Transverse colon (tissue), 4 donors: ENCODE measurements around the gene AHI1. TPM values are rescaled to one million over a fixed set of nuclear protein-coding genes. Genes with fewer than 3 reads are reported as not detected.

Source experiments
- DNase-seq: peaks from one replicate; pipeline ENCODE4 v3.0.0-alpha.2; 2019
- H3K27ac ChIP-seq, 4 donors: fragments of 200-600 bp; sonication (generic); 2 replicates each; pipeline ENCODE4 v1.5.1; 2016 to 2018; ENCODE audit warnings: inconsistent platforms in 4 of 4
- H3K27me3 ChIP-seq: fragments of 200-600 bp; sonication (generic); 2 replicates; pipeline ENCODE4 v1.5.1; 2017; ENCODE audit warnings: inconsistent platforms
- H3K36me3 ChIP-seq, 4 donors: fragments of 200-600 bp; sonication (generic); 2 replicates each; pipeline ENCODE4 v1.5.1; 2017 to 2019; ENCODE audit warnings: inconsistent platforms in 4 of 4
- H3K4me1 ChIP-seq, 4 donors: fragments of 200-600 bp; sonication (generic); 2 replicates each; pipeline ENCODE4 v1.5.1; 2017 to 2020; ENCODE audit warnings: inconsistent platforms in 4 of 4
- H3K4me3 ChIP-seq, 4 donors: fragments of 200-600 bp; sonication (generic); 1 replicate in 1 of 4; 2 replicates in 3 of 4; pipeline versions ENCODE4 v1.5.1 to v1.6.1; 2017 to 2019; ENCODE audit warnings: inconsistent platforms in 4 of 4
- H3K9me3 ChIP-seq, 2 donors: fragments of 200-600 bp; sonication (generic); 2 replicates each; pipeline ENCODE4 v1.5.1; 2017 to 2019; ENCODE audit warnings: inconsistent platforms in 2 of 2
- EP300 ChIP-seq: sonication (generic); formaldehyde crosslinking; IDR thresholded peaks from one replicate; pipeline ENCODE4 v1.6.1; 2017; ENCODE audit warnings: antibody characterized with exemption, low read depth
- POLR2A ChIP-seq: fragments of 450-650 bp; IDR thresholded peaks from one replicate; pipeline ENCODE4 v1.6.1; 2016; ENCODE audit warnings: antibody characterized with exemption, mild to moderate bottlenecking, moderate library complexity
- POLR2AphosphoS5 ChIP-seq, 3 donors: sonication (generic); formaldehyde crosslinking; IDR thresholded peaks; one replicate each; pipeline ENCODE4 v1.6.1; 2016; ENCODE audit warnings: antibody characterized with exemption in 3 of 3
- WGBS, 2 donors: methylation state at CpG; one replicate each; pipeline ENCODE4 v1.1.5; 2018; ENCODE audit warnings: low coverage in 1 of 2; 5-methylcytosine and 5-hydroxymethylcytosine counted together
- in situ Hi-C, 4 donors: fragments of 200-750 bp; cut with MboI; loops; one replicate each; pipeline versions ENCODE4 v1.15.0 to v1.15.1; 2017; ENCODE audit warnings: low sequenced_read_pairs in 3 of 4, low pct_ligation_motif_present in 1 of 4, low pct_unique_long_range_greater_than_20kb in 1 of 4
- intact Hi-C: fragments of 100-400 bp; cut with DNase I; formaldehyde crosslinking; loops from one replicate; pipeline ENCODE4 v1.15.1; 2023; ENCODE audit warnings: low total_unique reads
- total RNA-seq, 4 donors: library from RNA; depleted of rRNA; stranded (reverse); fragments of >200 nt; gene quantifications; one replicate each; pipeline ENCODE4 v1.1.0, GENCODE V29; 2016
- TF ChIP-seq, protein P1 (sequence below), 5 experiments: fragments of 200-600 bp in 3 of 5; fragments of 450-650 bp in 2 of 5; sonication (generic) in 3 of 5; IDR thresholded peaks; 1 replicate in 2 of 5; 2 replicates in 3 of 5; pipeline ENCODE4 v1.5.1; 2016 to 2017; ENCODE audit warnings: antibody characterized with exemption in 5 of 5, inconsistent platforms in 3 of 5, mild to moderate bottlenecking in 2 of 5, moderate library complexity in 1 of 5

Gene AHI1
- total RNA-seq, 4 donors from 2014 or later: 16.2 to 119 (median 34.2) TPM

DNA sequence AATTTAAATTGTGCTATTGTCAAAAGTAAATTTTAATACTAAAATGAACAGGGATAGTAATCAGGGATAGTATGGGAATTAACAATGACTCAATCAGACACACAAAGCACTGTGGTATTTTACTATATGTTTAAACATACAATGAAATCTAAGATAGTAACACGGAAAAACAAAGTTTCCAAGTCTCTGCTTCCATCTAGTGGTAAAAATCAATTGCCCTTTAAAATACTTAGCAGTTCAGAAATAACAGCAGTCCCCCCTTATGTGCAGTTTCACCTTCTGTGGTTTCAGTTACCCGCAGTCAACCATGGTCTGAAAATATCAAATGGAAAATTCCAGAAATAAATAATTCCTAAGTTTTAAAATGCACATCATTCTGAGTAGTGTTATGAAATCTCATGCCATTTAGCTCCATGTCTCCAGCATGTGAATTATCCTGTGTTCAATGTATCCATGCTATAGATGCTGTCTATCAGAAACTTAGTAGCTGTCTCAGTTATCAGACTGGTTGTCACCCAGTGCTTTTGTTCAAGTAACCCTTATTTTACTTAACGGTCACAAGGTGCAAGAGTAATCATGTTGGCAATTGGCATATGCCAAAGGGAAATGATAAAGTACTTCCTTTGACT is 58.5 kb downstream of the AHI1 start:
- no peaks in the 10 kb centered on the region for H3K27me3 ChIP-seq
- intact Hi-C loops: no loop called here
- in situ Hi-C loops: loop anchor here in 2 of 4 donors (25.0 kb wide), 1 partner anchor 302 kb away; no protein-coding TSS in a partner anchor
- H3K4me3 ChIP-seq: no peak overlapping the region
- peaks cover 0 to 6% (median 0%) of the 10 kb centered on the region in 4 donors for H3K4me1 ChIP-seq
- TF ChIP-seq, protein P1, sequence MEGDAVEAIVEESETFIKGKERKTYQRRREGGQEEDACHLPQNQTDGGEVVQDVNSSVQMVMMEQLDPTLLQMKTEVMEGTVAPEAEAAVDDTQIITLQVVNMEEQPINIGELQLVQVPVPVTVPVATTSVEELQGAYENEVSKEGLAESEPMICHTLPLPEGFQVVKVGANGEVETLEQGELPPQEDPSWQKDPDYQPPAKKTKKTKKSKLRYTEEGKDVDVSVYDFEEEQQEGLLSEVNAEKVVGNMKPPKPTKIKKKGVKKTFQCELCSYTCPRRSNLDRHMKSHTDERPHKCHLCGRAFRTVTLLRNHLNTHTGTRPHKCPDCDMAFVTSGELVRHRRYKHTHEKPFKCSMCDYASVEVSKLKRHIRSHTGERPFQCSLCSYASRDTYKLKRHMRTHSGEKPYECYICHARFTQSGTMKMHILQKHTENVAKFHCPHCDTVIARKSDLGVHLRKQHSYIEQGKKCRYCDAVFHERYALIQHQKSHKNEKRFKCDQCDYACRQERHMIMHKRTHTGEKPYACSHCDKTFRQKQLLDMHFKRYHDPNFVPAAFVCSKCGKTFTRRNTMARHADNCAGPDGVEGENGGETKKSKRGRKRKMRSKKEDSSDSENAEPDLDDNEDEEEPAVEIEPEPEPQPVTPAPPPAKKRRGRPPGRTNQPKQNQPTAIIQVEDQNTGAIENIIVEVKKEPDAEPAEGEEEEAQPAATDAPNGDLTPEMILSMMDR (IDR thresholded peaks at IDR 0.05): peak in 4 of 5 experiments; percentile 33 to 47 (median 44)
- no peak for TF ChIP-seq POLR2AphosphoS5 (IDR thresholded peaks at IDR 0.05)
- no peak for TF ChIP-seq POLR2A
- DNase-seq: no peak
- no peaks in the 10 kb centered on the region for H3K9me3 ChIP-seq
- 47 to 50% methylated on average over 3 of the region's 3 CpGs for WGBS, 2 donors
- peaks cover 0 to 10% (median 3%) of the 10 kb centered on the region in 4 donors for H3K36me3 ChIP-seq
- H3K27ac ChIP-seq: no peak overlapping the region

DNA sequence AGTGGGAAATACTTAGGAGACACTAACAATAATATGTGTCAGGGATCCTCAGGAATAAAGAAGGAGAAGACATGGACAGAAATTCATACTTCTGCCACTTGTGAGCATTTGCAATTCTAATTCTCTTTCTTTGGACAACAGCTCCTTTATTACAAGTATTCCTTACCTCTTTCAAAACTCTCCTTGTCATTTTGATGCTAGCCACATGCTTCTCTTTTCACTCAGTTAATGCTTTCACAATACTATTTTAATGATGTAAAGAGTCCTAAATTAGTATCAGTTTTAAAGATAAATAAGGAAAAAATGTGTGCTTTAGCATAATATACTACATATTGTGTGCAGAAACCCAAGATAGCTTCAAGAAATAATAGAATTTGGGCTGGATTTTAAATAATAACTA is 62.5 kb downstream of the AHI1 start:
- Histone ChIP-seq H3K27me3 (no peaks in the 10 kb centered on the region), H3K4me1 (peaks cover 0 to 6% (median 0%) of the 10 kb centered on the region in 4 donors), H3K27ac (no peak overlapping the region), H3K4me3 (no peak overlapping the region), H3K9me3 (no peaks in the 10 kb centered on the region), H3K36me3 (peaks cover 0 to 10% (median 4%) of the 10 kb centered on the region in 4 donors)
- DNase-seq: no peak
- TF ChIP-seq EP300: no peak
- TF ChIP-seq, protein P1 (IDR thresholded peaks at IDR 0.05): no peak
- no peak for TF ChIP-seq POLR2A
- no peak for TF ChIP-seq POLR2AphosphoS5 (IDR thresholded peaks at IDR 0.05)
- in situ Hi-C loops (loop anchor here in 2 of 4 donors (25.0 kb wide), 1 partner anchor 298 kb away; no protein-coding TSS in a partner anchor), intact Hi-C loops (no loop called here)

DNA sequence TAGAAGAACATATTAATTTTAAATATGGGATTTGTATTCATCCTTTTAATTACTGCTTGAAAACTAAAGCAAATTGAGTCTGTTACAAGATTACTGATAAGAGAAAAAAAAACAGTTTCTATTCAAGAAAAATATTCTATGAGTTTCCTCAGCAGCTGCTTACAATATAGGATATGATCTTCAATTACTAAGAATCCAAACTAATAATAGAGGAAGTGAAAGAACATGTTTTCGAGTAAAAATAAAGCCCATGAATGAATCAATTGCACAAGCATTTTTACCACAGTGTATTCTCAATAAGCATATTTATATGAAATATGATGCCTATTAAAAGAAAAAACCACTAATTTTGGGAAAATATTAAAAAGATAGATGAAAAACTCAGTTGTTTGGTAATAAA is 63.4 kb downstream of the AHI1 start:
- no peak for DNase-seq
- Histone ChIP-seq H3K9me3 (no peaks in the 10 kb centered on the region), H3K4me1 (peaks cover 0 to 5% (median 0%) of the 10 kb centered on the region in 4 donors), H3K27me3 (no peaks in the 10 kb centered on the region), H3K27ac (no peak overlapping the region), H3K36me3 (peaks cover 0 to 10% (median 4%) of the 10 kb centered on the region in 4 donors), H3K4me3 (no peak overlapping the region)
- 70 to 77% methylated on average over 1 of the region's 1 CpG for WGBS, 2 donors
- in situ Hi-C loops (loop anchor here in 2 of 4 donors (25.0 kb wide), 1 partner anchor 297 kb away; no protein-coding TSS in a partner anchor), intact Hi-C loops (no loop called here)
- TF ChIP-seq POLR2A: no peak
- TF ChIP-seq, protein P1 (IDR thresholded peaks at IDR 0.05): no peak
- TF ChIP-seq POLR2AphosphoS5 (IDR thresholded peaks at IDR 0.05): no peak
- no peak for TF ChIP-seq EP300

DNA sequence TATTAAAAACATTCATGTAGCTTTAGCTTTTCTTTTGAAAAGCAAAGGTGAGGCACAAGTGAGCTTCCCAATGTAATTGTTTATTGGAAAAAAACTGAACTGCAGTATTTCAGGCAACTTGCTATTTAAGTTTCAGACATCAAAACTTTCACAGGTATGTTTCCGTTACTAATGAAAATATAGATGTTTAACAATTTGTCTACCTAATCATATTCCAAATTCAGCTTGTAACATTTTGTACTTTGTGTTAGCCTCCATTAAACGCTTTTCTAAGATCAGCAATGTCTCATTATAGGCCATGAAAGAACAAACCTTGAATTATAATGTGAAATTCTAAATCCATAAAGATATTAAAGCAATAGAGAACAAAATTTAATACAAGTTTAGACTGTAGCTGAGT is 69.5 kb downstream of the AHI1 start:
- no peaks in the 10 kb centered on the region for H3K9me3 ChIP-seq
- intact Hi-C loops: no loop called here
- no peak for DNase-seq
- WGBS, 2 donors: 95 to 100% methylated on average over 2 of the region's 2 CpGs
- in situ Hi-C loops: loop anchor here in 3 of 4 donors (10.0 to 25.0 kb wide), 2 partner anchors 283 to 291 kb away; no protein-coding TSS in a partner anchor
- H3K4me3 ChIP-seq: no peak overlapping the region
- no peak for TF ChIP-seq EP300
- TF ChIP-seq, protein P1 (IDR thresholded peaks at IDR 0.05): no peak
- peaks cover 0 to 4% (median 0%) of the 10 kb centered on the region in 4 donors for H3K36me3 ChIP-seq
- H3K27ac ChIP-seq: no peak overlapping the region
- no peaks in the 10 kb centered on the region for H3K27me3 ChIP-seq
- H3K4me1 ChIP-seq: peaks cover 0 to 10% (median 0%) of the 10 kb centered on the region in 4 donors
